ENCODE measurements around the gene KCNAB2.

The KCNAB2 gene
- 177 to 198 reads per million in 2 donors for total RNA-seq

DNA sequence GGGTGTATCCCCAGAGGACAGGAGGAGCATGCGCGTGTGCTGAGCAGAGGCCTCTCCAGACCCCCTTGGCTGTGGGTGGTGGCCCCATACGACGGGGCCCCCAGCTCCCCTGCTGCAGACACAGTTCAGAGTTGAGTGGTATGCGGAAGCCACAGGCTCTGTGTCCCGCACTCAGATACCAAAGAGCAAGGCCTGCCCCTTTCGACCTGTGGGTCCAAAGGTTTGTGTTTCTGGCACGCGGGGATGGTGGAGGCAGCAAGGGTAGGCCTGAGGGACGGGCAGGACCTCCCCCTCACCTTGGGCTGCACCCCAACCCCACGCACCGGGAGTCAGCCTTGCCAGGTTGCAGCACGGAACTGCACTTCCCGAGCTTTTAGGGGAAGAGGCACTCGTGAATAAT is at the start of gene KCNAB2:
KCNAB2 (plus strand) TSS at position 328 of the 400 bp plus-strand sequence. CDS start 5,649 bp downstream, outside the sequence.
- DNase-seq: no peak

DNA sequence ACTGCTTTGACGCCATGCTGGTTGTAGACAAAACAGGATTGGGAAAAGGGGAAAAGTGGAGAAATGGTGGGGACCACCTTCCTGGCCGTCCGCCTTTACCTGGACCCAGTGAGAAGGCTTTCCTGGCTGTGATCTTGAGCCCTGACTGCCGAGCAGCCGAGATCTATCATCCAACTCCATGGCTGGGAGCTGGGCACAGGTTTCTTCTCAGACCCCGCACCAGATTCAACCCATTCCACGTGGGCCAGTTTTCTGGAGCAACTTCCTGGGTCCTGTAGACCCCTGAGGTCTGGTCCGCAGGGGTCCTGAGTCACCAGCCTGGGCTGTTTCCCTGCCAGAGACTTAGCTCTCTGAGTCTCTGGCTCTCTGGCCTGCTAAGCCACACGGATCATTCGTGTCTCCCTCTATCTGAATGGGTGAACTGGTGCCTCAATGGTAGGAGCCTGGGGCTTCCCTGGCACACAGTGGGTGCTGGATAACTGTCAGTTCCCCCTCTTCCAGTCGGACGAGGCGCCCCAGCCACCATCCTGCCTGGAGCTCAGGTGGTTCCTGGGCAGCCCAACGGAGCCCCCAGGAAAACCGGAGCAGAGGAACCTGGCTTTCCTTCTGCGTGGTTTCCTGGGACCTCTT is 48.9 kb upstream of the KCNAB2 start:
- DNase-seq: no peak

DNA sequence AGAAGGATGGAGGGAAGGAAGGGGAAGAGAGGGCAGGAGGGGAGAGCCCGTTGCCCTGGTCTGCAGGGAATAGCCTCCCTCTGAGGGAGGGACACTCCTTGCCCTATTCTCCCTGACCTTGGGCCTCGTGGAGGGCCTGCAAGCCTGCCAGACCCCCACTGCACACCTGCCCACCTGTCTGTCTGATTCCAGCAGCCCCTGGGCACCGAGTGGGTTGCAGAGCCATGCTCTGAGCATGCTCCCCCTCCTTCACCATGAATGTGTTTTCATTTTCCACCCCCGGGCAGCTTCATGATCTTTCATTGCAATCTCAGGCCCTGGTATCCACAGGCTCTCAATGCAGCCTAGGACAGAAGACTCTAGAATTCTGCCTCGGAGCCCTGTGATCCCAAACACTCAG is 48.4 kb upstream of the KCNAB2 start:
- no peak for DNase-seq

DNA sequence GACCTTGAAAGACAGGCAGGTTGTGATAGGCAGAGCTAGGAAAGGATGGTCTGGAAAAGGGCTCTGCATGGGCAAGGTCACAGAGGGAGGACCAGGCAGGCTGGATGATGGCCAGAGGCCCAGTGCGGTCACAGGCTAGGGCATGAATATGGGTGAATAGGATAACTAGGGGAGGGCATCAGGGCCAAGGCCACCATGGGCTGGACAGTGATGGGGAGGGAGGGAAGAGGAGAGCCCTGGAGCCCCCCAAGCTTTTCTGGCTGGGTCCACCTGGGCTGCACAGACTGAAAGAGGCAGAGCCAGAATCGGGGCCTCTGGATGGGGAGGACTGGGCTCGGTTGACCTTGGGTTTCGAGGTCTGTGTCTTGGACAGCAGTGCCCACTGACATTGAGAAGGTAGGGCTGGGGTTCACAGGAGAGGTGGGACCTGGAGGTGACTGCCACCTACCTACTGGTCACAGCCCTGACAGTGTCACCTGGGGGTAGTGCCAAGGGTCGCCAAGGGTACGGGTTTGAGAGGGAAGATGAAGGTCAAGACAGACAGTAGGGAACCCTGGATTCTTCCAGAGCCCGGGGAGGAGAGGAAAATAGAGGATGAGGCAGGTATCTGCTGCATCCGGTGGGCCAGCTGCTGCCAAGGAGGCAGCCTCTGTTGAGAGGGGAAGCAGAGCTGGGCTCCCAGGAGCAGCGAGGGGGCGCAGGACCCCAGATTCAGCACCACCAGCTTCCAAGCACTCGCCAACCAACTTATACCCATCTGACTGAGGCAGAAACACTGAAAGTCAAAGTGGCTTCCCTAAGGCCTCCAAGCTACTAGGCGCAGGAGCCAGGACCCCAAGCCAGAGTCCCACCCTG is 47.4 kb upstream of the KCNAB2 start:
- no peak for DNase-seq

DNA sequence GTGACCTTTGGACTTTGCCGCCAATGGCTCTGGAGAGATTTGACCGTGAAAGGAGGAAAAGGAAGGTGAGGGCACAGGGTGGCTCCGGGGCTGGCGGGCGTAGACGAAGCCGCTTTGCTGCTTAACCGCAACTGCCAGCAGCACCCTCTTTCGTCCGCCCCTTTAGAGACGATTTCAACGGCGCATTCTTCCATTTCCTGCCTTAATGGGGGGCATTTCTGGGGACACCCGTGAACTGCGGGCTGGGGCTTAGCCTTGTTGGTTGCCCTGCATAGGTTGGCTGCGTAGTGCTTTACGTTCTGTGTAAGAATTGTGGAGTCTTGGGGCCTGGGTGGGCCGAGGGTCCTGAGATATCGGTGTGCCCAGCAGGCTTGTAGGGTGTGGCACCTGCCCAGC is 46.8 kb upstream of the KCNAB2 start:
- no peak for DNase-seq

DNA sequence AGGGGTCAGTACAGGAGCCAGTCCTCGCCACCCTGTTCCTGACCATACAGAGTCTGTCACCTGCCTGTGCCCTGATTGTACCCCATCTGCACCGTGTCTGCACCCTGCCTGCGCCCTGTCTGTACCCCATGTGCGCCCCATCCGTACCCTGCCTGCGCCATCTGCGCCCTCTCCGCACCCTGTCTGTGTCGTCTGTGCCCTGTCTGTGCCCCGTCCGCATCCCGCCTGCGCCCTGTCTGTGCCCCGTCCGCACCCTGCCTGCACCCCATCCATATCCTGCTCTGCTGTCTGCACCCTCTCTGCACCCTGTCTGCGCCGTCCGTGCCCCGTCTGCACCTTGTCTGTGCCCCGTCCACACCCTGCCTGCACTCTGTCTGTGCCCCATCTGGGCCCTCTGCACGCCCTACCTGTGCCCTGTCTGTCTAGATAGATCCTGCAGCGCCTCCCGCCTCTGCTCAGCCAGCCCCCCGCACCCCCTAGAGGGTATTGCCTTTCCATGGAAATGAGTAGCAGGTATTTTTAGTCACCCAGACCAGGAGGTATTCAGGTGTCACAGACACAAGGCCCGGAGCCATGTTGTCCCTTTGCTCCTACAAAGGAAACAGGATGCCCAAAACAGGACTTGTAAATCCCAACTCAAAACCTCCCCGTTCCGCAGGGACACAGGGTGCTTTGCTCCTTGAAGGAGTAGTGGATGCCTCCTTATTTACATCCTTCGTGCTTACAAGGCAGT is 45.8 kb upstream of the KCNAB2 start:
- no peak for DNase-seq

DNA sequence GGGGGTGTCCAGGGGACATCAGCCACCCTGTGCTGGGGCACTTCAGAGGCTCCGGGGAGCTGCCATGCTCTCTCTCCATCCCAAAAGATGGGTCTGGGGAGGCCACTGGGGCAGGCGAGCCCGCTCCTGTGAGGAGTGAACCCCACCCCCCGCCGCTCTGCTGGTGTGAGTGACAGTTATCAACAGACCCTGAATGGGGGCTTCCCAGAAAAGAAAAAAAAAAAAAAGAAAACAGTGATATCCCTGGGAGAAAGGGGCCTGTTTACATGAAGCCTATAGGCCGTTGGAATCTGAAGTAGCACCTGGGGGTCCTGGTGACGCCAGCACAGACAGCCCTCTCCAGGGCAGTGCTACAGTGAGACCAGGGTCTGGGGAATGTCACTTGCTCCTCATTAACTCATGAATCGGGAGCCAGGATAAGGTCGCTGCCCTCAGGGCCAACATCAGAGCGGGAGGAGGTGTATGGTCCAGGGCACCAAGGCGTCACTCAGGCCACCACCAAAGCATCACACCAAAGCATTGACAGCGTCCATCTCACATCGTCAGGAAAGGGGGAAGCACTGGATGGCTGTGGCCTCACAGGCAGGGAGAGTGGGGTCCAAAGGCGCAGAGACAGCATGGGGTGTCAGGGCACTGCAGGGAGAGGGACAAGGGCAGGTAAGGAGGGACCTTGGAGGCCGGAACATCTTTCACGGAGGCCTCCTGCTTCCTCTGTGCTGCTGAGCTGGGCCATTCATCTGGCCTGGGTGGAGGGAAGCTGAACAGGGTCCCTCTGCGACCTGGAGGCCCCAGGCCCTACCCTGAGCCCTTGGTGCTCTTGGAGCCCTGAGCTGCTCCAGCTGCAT is 45.0 kb upstream of the KCNAB2 start:
- DNase-seq: no peak

DNA sequence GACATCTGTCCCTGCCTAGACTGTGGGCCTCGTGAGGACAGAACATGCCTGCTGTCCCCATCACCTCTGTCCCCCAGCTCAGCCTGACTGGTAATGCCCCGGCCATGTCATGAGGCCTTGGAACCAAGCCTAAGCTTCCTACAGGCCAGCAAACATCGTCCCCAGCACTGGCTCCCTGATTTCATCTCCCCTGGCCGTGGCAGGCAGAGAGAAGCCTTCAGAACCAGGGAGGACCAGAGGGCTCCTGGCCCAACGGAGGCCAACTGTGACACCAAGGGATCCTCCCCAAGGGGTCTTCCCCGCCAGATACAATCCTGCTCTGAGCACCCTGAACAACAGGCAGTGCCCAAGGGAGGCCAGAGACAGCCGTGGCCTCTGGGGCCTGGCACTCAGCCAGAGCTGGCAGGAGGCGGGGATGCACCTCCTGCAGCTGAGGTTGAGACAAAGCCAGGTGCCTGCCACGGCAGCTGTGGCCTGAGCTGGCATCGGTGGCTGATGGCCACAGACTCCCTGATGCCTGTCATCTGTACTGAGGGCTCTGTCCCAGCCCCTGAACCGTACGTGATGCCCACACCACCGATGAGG is 43.6 kb upstream of the KCNAB2 start:
- DNase-seq: no peak

DNA sequence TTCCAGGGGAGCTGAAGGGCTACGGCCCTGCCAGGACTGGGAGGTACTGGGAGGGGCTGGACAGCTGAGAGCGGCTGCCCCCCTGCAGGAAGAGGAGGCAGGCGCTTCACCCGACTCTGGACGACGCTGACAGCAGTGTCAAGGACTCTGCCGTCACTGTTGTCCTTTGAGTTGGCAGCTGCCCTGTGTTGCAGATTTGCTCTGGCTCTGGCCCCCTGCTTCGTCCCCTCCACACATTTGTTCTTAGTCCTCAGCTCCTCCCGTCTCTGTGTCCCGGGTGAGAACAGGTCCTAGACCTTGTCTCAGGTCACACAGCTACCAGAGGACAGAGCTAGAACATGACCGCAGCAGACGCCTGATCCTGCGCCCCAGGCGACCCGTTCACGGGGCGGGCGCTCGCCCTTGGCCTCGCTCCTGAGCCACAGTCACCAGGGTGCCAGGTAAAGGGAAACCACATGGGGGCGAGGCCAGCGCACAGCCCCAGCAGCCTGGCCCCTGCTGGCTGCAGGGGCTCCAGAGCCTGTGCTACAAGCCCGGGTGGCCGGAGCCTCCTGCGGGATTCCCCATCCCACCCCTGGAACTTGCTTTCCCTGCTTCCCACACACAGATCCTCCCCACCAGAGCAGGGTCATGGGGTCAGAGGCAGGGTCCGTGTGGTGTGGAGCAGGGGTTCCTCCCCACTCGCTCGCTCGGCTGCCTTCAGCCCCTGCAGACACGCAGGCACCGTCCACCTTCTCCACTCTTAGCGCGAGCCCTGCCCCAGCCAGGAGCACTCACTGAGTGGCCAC is 42.8 kb upstream of the KCNAB2 start:
- no peak for DNase-seq

DNA sequence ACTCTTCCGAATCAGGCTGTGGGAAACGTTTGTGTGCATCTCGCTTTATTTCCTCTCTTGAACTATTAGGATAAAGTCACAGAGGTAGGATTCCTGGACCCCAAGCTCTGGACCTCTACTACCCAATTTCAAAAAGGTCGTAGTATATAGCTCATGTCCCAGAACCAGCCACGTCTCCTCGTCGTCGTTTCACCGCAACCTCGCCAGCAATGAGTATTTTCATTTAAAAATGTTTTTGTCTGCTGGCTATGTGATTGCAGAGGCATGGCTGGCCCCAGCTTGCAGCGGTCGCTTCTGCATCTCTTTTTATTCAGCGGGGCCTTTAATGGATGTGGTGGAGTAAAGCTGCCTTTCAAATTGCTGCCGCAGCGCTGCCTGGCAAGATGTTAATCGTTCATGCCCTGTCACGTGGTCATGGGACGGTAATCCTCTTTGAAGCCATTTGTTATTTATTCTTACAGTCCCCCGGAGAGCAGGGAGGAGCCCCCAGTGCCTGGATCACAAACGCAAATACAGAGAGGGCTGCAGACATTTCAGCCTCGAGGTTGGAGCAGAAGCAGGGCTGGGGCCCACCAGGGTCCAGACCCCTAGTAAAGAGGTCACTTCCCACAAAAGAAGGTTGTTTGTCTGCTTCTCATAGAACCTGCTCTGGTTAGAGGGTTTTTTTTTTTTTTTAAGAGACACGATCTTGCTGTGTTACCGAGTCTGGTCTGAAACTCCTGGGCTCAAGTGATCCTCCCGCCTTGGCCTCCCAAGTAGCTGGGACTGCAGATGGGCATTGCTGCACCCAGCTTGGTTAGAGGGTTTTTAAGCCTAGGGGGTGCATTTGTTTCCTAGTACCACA is 41.9 kb upstream of the KCNAB2 start:
- no peak for DNase-seq

DNA sequence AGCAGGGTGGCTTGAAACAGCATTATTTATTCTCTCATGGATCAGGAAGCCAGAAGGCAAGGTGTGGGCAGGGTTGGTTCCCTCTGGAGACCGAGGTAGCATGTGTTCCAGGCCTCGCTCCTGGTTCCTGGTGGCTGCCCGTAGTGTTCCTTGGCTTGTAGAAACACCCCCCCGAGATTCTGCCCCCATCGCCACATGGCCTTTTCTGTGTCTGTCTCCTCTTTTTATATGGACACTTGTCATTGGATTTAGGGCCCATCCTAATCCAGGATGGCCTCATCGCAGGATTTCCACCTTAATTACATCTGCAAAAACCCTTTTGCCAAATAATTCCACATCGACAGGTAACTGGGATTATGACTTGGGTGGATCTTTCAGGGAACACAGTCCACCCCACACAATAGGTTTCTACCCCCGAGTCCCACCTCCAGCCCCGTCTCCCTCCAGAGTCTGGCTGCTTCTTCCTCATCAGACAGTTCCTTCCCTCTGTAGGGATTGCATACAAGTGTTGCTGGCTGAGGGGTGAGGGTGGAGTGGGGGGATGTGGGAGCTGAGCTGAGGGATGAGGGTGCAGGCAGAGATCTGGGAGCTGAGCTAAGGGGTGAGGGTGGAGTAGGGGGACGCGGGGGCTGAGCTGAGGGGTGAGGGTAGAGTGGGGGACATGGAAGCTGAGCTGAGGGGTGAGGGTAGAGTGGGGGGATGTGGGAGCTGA is 41.1 kb upstream of the KCNAB2 start:
- DNase-seq: no peak

DNA sequence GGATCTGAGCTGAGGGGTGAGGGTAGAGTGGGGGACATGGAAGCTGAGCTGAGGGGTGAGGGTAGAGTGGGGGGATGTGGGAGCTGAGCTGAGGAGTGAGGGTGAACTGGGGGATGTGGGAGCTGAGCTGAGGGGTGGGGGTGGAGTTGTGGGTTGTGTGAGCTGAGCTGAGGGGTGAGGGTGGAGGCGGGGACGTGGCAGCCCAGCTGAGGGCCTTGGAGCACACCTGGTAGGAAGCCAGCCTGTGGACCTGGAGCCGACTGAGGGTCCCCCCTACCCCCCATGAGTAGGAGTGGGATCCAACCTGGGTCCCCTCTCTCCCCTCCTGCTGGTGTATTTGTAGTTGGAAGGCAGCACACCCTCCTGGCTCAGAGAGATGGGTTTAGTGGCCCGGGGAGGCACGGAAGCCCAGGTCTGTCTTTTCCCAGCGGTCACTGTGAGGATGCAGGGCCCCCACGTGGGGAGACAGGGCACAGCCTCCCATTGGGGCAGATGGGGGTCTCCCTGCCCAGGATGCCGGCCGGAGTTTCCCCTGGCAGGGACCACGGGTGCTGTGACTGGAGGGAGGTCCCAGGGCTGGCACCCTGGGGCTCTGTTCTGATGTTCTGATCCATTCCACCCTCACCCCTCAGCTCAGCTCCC is 40.3 kb upstream of the KCNAB2 start:
- no peak for DNase-seq

DNA sequence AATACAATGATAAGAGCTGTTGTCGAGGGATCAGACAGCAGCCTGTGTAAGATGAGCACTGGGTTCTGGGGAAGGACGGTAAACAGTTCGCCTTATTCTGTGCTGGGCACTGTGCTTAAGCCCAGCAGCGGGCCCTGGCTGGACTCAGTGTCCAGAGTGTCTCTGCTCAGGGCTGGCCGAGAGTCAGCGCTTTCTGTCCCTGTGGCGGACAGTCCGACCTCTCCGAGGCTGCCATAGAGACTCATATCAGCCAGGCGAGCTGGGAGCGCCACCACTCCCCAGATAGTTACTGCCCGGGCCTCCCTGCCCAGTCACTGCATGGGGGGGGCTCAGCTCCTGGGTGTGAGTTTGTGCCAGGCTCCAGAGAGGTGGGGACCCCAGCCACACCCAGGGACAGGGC is 38.8 kb upstream of the KCNAB2 start:
- no peak for DNase-seq

DNA sequence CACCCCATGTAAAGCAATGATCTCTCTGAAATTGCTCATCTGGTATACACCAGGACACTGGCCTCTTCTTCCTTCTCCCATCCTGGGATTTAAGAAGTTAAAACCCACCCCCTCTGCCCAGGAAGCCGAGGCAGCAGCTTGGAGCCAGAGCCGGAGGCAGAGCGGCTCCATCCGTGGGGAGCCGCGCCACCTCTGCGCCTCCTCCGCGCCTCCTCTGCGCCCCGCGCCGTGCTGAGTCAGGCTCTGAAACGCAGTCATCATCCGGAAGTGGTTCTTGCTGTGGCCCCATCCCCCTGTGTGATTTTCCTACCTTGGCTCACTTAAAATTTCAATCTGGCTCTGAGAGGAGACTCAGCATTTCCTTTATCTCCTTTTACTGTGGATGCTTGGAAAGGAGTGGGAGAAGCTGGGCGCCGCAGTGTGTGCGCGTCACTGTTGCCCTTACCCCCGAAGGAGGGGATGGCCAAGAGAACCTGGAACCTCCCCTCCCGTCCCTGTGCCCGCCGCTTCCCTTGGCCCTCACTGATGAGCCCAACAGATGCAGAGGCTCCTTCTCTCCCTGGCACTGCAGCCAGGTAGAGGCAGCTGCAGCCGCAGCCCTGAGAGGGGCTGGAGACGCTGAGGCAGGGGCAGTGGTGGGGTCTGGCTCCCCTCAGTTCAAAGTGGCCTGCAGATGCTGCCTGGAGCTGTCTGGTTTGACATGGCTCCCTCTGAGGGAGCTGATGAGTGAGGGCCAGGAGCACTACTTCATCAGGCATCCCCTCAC is 38.2 kb upstream of the KCNAB2 start:
- DNase-seq: no peak

DNA sequence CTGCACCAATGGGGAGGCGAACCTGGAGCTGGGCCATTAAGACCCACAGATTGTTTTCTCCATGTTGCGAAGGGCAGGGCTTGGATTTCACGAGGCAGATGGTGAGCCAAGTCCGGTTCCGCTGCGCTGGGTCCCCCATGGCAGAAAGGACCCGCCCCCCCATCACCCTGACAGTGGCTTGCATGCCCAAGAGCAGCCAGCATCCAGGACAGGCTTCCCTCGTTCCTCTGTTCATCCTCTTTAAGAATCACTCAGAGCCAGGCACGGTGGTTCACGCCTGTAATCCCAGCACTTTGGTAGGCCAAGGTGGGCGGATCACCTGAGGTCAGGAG is 37.6 kb upstream of the KCNAB2 start:
- DNase-seq: no peak

DNA sequence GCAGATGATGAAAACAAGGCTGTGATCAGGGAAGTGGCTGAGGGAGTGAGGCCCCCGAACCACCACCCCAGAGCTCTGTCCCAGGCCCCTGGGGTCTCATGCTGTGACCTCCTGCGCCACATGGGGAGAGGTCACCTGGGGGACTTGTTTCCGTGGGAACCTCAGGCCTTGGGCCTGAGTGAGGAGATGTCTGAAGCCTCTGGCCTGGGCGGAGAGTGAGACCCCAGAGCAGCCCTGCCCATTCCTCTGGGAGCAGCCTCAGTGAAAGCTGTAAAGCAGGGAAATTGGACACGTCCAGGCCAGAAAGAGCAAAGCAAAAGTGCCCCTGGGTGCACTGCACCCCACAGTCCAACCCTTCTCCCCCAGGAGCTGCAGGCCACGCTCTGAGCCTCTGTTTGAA is 37.0 kb upstream of the KCNAB2 start:
- no peak for DNase-seq

DNA sequence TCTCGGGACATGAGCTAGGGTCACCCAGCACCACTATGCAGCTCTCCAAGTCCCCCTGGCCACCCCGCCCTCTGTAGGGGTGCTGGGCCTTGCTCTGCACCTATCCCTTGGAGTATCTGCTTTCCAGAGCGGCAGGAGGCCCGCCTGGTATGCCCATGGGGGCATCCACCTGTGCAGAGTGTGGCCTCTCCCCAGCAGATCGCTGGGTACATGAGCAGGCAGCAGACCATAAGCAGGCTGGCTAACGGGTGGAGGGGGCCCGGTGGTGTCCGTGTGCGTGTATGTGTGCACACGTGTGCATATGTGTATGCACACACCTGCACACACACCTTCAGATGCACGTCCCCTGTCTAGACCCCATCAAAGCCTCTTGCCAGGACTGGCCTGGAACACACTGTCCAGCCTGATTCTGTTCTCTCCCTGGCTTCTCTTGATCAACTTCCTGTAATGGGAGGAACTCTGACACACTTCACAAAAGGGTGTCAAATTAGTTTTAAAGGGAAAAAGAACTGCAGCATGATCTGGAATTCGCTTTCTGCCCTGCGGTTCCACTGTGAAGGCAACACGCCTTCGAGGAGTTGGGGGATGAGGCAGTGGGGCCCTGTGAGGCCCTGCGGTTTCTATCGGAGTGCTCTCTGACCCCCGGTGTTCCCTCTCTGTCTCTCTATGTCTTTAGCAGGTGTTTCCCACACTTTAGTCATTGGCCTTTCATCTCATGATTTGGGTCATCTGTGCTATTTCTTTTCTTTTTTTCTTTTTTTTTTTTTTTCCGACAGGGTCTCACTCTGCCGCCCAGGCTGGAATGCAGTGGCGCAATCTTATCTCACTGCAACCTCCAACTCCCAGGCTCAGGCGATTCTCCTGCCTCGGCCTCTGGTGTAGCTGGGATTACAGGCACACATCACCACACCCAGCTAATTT is 36.3 kb upstream of the KCNAB2 start:
- DNase-seq: no peak

DNA sequence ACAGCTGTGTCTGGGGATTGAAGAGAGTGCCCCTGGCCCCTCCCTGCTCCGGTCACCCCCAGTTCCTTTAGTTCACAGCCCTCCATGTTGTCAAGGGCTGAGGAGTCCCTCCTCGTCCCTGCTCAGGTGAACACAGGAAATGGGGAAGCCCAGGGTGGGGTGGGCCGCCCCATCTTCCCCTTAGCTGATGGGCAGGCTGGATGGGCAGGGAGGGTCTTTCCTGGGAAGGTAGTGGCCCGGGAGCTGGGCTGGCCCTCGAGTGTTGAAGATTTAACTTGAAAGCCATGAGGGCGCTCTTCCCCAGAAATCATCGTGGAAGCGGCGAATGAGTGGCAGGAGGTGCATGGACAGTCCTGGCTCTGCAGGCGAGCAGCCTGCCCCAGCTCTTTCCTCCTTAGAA is 35.1 kb upstream of the KCNAB2 start:
- DNase-seq: no peak

Data from activated gamma-delta T cell (primary cell).